ENCODE results near the gene TDRD9.
"Not testable (repeated sequence)": the region's sequence is repeated elsewhere in the genome, so short reads cannot be mapped to it uniquely, and the experiment has no call there.

The TDRD9 gene

DNA sequence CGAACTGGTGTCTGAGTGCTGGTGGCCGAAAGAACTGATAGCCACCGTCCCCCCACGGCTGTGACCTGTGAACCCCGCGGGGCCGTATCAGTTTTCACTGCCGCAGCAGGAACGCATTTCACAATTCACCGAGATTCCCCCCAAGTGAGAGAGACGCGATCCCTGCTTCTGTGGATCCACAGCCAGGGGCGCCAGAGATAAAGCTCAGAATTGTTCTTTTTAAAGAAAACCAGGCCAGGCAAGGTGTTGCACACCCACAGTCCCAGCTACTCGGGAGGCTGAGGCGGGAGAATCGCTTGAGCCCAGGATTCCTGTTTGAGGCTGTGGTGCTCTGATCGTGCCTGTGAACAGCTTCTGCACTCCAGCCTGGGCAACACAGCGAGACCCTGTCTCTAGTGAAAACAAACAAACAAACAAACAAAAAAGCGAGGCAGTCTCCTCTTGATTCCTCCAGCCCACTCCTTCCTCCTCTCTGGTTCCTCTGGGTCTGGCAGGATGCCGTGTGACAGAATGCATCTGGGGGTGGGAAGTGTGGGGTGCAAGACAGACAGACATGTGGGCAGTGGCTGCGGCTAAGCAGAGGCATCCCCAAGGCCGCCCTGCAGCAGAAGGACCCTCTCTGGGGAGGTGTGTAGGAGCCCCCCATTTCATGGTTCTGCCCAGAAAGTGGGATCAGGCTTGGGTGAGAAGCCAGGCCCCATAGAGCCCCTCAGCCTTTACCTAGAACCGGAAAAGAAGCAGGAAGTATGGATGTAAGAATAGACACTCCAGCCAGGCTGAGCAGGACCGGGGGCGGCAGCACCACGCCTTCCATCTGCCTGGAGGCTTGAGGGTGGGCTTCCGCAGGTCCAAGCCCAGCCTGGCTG lies 41.7 kb upstream of the TDRD9 start:
- H3K4me3 ChIP-seq (ENCODE audit: low read length): no peak overlapping the region
- H3K4me1 ChIP-seq (ENCODE audit: control insufficient read depth, insufficient read depth, low read length): peaks cover 67% of the 10 kb centered on the region
- H3K36me3 ChIP-seq (ENCODE audit: control insufficient read depth, insufficient read depth, low read length): no peaks in the 10 kb centered on the region
- H3K27me3 ChIP-seq (ENCODE audit: control insufficient read depth, insufficient read depth, low read length): peaks cover 4% of the 10 kb centered on the region
- H3K9me3 ChIP-seq (ENCODE audit: control insufficient read depth, low read length): no peaks in the 10 kb centered on the region
- no peak overlapping the region for H3K9ac ChIP-seq (ENCODE audit: low read length)

DNA sequence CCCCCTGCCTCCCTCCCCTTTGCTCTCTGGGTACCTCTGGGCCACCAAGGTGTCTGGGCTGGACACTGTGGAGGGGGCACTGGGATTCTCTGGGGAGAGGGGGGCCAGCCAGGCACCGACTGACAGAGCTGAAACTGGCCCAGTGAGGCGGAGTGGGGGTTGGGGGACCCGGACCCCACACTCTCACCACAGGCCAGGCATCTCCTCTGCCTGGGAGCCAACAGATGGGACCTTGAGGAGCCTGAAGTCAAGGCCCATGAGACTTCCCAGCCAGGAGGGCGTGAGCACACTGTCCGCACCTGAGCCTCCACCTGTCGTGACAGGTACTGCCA lies 41.1 kb upstream of the TDRD9 start:
- H3K9ac ChIP-seq (ENCODE audit: low read length): no peak overlapping the region
- no peak overlapping the region for H3K4me3 ChIP-seq (ENCODE audit: low read length)
- H3K4me1 ChIP-seq (ENCODE audit: control insufficient read depth, insufficient read depth, low read length): peaks cover 65% of the 10 kb centered on the region
- peaks cover 3% of the 10 kb centered on the region for H3K27me3 ChIP-seq (ENCODE audit: control insufficient read depth, insufficient read depth, low read length)
- no peaks in the 10 kb centered on the region for H3K36me3 ChIP-seq (ENCODE audit: control insufficient read depth, insufficient read depth, low read length)
- H3K9me3 ChIP-seq (ENCODE audit: control insufficient read depth, low read length): no peaks in the 10 kb centered on the region

DNA sequence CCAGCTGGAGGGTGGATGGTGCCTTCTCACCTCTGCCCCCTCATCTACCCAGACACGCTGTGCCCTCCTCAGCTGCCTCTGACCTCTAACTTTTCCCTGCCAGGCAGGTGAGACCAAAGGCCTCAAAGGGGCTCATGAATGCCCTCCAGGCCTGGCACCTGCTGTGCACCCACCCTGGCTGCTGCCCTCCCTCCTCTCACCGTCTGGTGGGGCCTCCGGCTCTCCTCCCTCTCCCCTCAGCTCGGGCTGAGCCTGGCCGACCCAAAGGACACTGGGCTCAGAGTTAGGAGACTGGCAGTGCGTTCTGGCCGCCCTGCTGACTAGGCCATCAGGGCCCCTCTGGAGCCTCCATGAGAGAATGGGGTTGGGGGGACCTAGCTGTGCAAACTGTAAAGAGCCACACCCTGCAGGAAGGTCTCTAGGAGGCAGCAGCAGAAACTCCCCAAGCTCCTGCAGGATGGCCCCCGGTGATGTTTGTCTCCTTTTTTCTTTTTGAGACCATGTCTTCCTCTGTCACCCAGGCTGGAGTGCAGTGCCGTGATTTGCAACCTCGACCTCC lies 40.6 kb upstream of the TDRD9 start:
- Histone ChIP-seq H3K9me3 (ENCODE audit: control insufficient read depth, low read length) (no peaks in the 10 kb centered on the region), H3K36me3 (ENCODE audit: control insufficient read depth, insufficient read depth, low read length) (no peaks in the 10 kb centered on the region), H3K27me3 (ENCODE audit: control insufficient read depth, insufficient read depth, low read length) (no peaks in the 10 kb centered on the region), H3K4me1 (ENCODE audit: control insufficient read depth, insufficient read depth, low read length) (peaks cover 60% of the 10 kb centered on the region), H3K9ac (ENCODE audit: low read length) (no peak overlapping the region), H3K4me3 (ENCODE audit: low read length) (no peak overlapping the region)

DNA sequence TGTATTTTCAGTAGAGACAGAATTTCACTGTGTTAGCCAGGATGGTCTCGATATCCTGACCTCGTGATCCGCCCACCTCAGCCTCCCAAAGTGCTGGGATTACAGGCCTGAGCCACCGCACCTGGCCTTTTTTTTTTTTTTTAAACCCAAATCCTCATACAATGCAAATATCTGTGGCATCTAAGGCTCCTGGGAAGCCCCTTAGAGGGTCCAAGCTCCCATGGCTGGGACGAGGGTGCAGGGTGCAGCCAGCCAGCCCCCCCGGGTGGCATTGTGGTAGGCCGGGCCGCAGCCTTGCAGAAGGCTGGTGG lies 39.3 kb upstream of the TDRD9 start:
- not testable (repeated sequence) for H3K9me3 ChIP-seq (ENCODE audit: control insufficient read depth, low read length); H3K27me3 ChIP-seq (ENCODE audit: control insufficient read depth, insufficient read depth, low read length); H3K4me3 ChIP-seq (ENCODE audit: low read length); H3K36me3 ChIP-seq (ENCODE audit: control insufficient read depth, insufficient read depth, low read length)
- Histone ChIP-seq H3K9ac (ENCODE audit: low read length) (peak overlapping the region; percentile 59), H3K4me1 (ENCODE audit: control insufficient read depth, insufficient read depth, low read length) (peaks cover 57% of the 10 kb centered on the region)

DNA sequence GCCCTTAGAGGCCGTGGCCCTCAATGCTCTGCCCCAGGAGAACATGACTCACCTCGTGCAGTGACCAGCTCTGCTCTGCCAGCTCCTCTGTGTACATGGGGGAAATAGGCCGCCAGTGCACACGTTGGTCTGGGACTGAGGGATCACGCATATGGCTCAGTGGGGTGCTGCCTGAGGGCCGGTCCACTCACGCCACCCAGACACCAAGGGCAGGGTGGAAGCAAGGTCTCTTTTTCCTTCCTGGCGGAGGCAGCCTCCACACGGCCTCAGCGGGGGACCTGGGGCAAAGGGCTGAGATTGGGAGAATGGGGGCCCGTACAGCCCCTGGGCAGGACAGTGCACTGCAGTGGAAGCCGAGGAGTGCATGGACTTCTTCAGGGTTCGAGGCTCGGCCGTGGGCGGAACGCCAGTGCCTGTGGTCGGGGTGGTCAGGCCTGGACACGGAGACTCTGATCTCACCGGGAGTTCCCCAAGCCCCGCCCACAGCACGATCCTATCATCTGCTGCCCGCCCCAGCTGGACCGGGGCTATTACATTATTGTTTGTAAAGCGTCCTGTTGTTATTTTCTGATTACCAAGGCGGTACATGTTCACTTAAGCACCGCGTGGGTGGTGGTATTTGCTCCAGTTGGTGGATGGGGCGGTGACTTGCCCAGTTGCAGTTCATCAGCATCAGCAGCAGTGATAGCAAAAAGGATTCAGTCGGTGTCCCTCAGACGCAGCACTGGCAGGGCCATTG lies 38.8 kb upstream of the TDRD9 start:
- Histone ChIP-seq H3K9me3 (ENCODE audit: control insufficient read depth, low read length) (no peaks in the 10 kb centered on the region), H3K4me1 (ENCODE audit: control insufficient read depth, insufficient read depth, low read length) (peaks cover 62% of the 10 kb centered on the region), H3K36me3 (ENCODE audit: control insufficient read depth, insufficient read depth, low read length) (no peaks in the 10 kb centered on the region), H3K4me3 (ENCODE audit: low read length) (no peak overlapping the region), H3K27me3 (ENCODE audit: control insufficient read depth, insufficient read depth, low read length) (no peaks in the 10 kb centered on the region), H3K9ac (ENCODE audit: low read length) (peak overlapping the region; percentile 59)

DNA sequence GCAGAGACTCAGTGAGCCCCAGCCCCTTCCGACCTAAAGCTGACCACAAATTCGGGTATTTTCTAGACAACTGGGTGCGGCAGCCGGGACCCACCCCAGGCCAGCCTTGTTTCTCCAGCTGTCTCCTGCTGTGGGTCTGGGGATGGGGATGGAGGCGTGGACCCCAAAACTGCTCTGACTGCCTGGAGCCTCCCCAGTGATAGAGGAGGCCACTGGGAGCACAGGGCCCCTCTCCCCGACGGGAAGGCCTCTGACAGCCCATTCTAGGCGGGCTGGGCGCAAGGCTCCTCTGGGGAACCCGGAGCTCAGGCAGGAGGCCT lies 38.2 kb upstream of the TDRD9 start:
- Histone ChIP-seq H3K4me1 (ENCODE audit: control insufficient read depth, insufficient read depth, low read length) (peaks cover 68% of the 10 kb centered on the region), H3K9me3 (ENCODE audit: control insufficient read depth, low read length) (no peaks in the 10 kb centered on the region), H3K4me3 (ENCODE audit: low read length) (no peak overlapping the region), H3K36me3 (ENCODE audit: control insufficient read depth, insufficient read depth, low read length) (no peaks in the 10 kb centered on the region), H3K9ac (ENCODE audit: low read length) (peak overlapping the region; percentile 50), H3K27me3 (ENCODE audit: control insufficient read depth, insufficient read depth, low read length) (no peaks in the 10 kb centered on the region)

DNA sequence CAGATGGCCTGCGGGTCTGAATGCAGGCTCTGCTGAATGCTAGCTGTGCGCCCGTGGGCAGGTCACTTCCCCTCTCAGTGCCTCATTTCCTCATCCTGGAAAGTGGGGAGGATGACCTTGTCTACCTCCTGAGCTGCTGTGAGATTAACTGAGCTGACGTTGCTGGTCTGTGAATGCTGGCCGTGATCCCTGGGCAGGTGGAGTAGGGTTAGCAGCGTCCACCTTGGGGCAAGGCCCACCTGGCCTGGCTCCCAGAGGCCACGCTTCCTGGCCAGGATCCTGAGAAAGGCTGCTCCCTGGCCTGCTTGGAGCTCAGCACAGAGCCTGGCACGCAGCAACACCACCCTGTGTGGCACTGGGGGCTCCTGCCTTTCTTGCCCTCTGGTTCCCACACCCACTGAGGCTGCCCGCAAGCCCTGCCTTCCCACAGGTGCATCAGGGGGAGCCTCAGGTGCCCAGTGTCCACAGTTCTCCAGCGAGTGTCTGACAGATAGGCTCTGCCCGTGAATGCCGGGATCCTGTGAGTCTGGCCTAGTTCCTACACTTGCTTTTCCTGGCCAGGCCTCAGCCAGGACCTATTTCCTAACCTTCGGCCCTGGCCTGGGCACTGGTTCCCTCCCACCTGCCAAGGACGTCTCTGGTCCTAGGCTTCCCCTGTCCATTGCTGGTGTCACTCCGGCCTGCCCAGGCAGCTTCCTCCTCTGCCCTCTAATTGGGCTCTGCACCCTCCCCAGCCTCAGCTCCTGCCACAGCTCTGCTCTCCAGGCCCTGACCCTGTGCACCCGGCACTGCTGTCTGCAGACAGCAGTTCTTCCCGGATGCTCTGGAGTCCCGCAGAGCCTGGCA lies 37.2 kb upstream of the TDRD9 start:
- peaks cover 73% of the 10 kb centered on the region for H3K4me1 ChIP-seq (ENCODE audit: control insufficient read depth, insufficient read depth, low read length)
- H3K36me3 ChIP-seq (ENCODE audit: control insufficient read depth, insufficient read depth, low read length): no peaks in the 10 kb centered on the region
- no peak overlapping the region for H3K4me3 ChIP-seq (ENCODE audit: low read length)
- no peaks in the 10 kb centered on the region for H3K27me3 ChIP-seq (ENCODE audit: control insufficient read depth, insufficient read depth, low read length)
- peak overlapping the region; percentile 37 for H3K9ac ChIP-seq (ENCODE audit: low read length)
- H3K9me3 ChIP-seq (ENCODE audit: control insufficient read depth, low read length): no peaks in the 10 kb centered on the region

DNA sequence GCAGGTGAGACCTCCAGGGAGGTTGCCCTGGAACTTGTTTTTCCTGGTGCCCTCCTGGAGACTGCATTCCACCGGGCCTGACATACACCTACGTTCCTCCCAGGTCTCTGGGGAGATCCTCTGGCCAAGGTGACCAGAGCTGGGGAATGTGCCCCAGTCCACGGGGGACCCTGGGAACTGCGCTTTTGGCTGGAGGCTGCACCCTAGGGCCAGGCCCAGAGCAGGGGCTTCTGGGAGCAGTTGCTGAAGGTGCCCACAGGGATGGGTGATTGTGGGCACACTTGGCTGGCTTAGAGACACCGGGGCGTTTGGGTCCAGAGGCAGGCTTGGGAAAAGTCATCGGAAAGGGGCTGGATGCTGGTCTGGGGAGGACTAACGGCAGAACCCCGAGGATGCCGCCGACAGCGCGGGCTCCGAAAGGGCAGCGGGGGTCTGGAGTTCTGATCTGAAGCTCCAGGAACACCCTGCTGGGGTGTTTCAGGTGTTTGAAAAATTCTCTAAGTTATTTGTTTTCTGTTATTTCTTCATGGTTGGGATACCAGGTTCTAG lies 36.5 kb upstream of the TDRD9 start:
- no peaks in the 10 kb centered on the region for H3K27me3 ChIP-seq (ENCODE audit: control insufficient read depth, insufficient read depth, low read length)
- H3K4me3 ChIP-seq (ENCODE audit: low read length): no peak overlapping the region
- peak overlapping the region; percentile 37 for H3K9ac ChIP-seq (ENCODE audit: low read length)
- H3K9me3 ChIP-seq (ENCODE audit: control insufficient read depth, low read length): no peaks in the 10 kb centered on the region
- H3K36me3 ChIP-seq (ENCODE audit: control insufficient read depth, insufficient read depth, low read length): no peaks in the 10 kb centered on the region
- peaks cover 79% of the 10 kb centered on the region for H3K4me1 ChIP-seq (ENCODE audit: control insufficient read depth, insufficient read depth, low read length)

DNA sequence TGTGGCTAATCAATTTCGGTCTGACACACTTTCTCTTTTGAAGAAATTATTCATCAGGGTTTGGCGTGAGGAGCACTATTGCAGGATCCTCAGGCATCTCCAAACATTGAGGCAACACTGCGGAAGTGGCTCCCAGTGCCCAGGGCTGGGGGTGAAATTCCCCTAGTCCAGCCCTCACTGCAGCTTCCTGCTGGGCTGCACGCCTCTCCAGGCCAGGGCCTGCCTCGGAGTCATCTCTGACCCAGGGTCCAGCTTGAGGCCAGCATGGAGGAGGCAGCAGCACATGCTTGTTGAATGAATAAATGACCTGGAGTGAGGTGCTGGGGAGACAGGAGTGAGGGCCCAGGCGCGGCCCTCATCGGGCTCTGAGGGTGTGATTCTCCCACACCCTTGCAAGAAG lies 36.0 kb upstream of the TDRD9 start:
- Histone ChIP-seq H3K4me3 (ENCODE audit: low read length) (no peak overlapping the region), H3K36me3 (ENCODE audit: control insufficient read depth, insufficient read depth, low read length) (no peaks in the 10 kb centered on the region), H3K27me3 (ENCODE audit: control insufficient read depth, insufficient read depth, low read length) (no peaks in the 10 kb centered on the region), H3K9me3 (ENCODE audit: control insufficient read depth, low read length) (no peaks in the 10 kb centered on the region), H3K4me1 (ENCODE audit: control insufficient read depth, insufficient read depth, low read length) (peaks cover 79% of the 10 kb centered on the region), H3K9ac (ENCODE audit: low read length) (no peak overlapping the region)

DNA sequence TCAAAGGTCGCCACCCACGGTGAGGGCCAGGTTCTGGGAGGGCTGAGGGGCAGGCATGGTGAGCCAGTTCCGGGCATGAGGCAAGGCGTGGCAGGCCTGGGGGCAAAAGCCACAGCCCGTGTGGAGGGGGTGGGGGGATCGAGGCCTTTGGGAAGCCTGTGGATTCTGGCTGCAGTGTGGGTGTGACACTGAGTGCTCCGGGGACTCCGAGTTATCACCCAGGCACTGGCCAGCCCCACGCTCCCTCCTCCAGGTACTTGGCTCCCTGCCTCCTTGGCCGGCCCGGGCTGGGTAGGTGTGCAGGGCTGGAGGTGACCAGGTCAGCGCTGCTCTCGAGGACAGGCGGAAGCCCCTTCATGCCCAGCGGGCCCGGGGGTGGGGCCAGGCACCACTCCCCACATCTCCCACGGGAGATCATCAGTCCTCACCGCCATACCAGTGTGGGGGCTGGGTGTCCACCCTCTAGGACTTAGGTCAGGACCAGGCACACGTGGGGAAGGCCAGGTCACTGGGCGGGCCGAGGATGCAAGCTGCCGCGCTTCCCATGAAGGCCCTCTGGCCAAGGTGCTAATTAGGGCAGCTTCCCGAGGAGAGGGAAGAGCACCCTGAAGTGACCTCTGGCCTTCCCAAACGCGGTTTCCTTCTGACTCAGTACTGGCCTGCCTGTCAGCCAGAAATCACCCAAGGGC lies 34.1 kb upstream of the TDRD9 start:
- Histone ChIP-seq H3K27me3 (ENCODE audit: control insufficient read depth, insufficient read depth, low read length) (no peaks in the 10 kb centered on the region), H3K4me1 (ENCODE audit: control insufficient read depth, insufficient read depth, low read length) (peaks cover 79% of the 10 kb centered on the region), H3K4me3 (ENCODE audit: low read length) (no peak overlapping the region), H3K36me3 (ENCODE audit: control insufficient read depth, insufficient read depth, low read length) (no peaks in the 10 kb centered on the region), H3K9ac (ENCODE audit: low read length) (peak overlapping the region; percentile 13), H3K9me3 (ENCODE audit: control insufficient read depth, low read length) (no peaks in the 10 kb centered on the region)

DNA sequence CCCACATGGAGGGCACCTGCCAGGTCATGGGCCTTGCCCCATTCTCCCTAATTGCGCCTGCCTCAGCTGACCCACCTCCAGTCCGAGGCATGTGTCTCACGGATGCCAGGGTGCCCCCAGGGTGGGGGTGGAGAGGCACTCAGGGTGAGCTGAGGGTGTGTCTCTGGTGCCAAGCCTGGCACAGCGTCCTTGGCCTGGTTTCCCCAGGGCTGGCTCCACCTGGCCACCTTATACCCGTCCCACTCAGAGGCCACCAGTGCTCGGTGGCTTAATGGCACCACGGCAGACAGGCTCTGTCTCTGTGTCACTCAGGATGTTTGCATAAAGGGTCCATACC lies 33.6 kb upstream of the TDRD9 start:
- Histone ChIP-seq H3K4me3 (ENCODE audit: low read length) (no peak overlapping the region), H3K9me3 (ENCODE audit: control insufficient read depth, low read length) (no peaks in the 10 kb centered on the region), H3K27me3 (ENCODE audit: control insufficient read depth, insufficient read depth, low read length) (no peaks in the 10 kb centered on the region), H3K4me1 (ENCODE audit: control insufficient read depth, insufficient read depth, low read length) (peaks cover 76% of the 10 kb centered on the region), H3K36me3 (ENCODE audit: control insufficient read depth, insufficient read depth, low read length) (no peaks in the 10 kb centered on the region), H3K9ac (ENCODE audit: low read length) (peak overlapping the region; percentile 13)
